PC-3 (cell line): ENCODE data around the gene AGO1. TPM values are rescaled to one million over a fixed set of nuclear protein-coding genes. Genes with fewer than 3 reads are reported as not detected.
"Not testable (repeated sequence)": the region's sequence is repeated elsewhere in the genome, so short reads cannot be mapped to it uniquely, and the experiment has no call there.

Experiments used
- ATAC-seq: fragments of 200-7000 bp; cut with Tn5 transposase; 2 replicates; pipeline ENCODE4 v1.9.1; 2020; ENCODE audit warnings: mild to moderate bottlenecking, moderate library complexity
- BruUV-seq: library from RNA; stranded (reverse); fragments of 400-500 nt; replicated peaks from 2 replicates; lab custom pipeline; 2021; lab: Mats Ljungman, UMichigan
- CTCF ChIA-PET: fragments of 300-600 bp; sonication (Branson Sonifier 250); formaldehyde crosslinking; loops from one replicate; lab custom pipeline; 2022; ENCODE audit warnings: antibody characterized with exemption; lab: Charles Lee
- POLR2A ChIA-PET: fragments of 300-600 bp; sonication (Branson Sonifier 250); formaldehyde crosslinking; loops from one replicate; lab custom pipeline; 2022; ENCODE audit warnings: antibody characterized with exemption; ENCODE audit not compliant: unreplicated experiment; lab: Charles Lee
- DNase-seq: peaks from one replicate; pipeline ENCODE4 v3.0.0-alpha.2; 2015
- H2AFZ ChIP-seq: fragments of 300-600 bp; sonication (generic); 2 replicates; pipeline ENCODE4 v1.6.0; 2016; ENCODE audit warnings: antibody characterized with exemption, low read length
- H3F3A ChIP-seq: fragments of 300-600 bp; sonication (generic); one replicate; pipeline ENCODE4 v1.6.0; 2017; ENCODE audit warnings: antibody characterized with exemption, low read length, control low read depth, mild to moderate bottlenecking; ENCODE audit not compliant: unreplicated experiment
- H3K27ac ChIP-seq: fragments of 300-600 bp; sonication (generic); 2 replicates; pipeline ENCODE4 v1.5.1; 2016; ENCODE audit warnings: mild to moderate bottlenecking, low read length
- H3K27me3 ChIP-seq: fragments of 300-600 bp; sonication (generic); 2 replicates; pipeline ENCODE4 v1.6.1; 2016; ENCODE audit warnings: low read length, mixed read lengths
- H3K36me3 ChIP-seq: fragments of 300-600 bp; sonication (generic); 2 replicates; pipeline ENCODE4 v1.6.1; 2016; ENCODE audit warnings: low read depth, mixed run types, low read length, mixed read lengths
- H3K4me1 ChIP-seq: fragments of 300-600 bp; sonication (generic); 2 replicates; pipeline ENCODE4 v1.5.1; 2016; ENCODE audit warnings: low read length; ENCODE audit not compliant: insufficient read depth
- H3K4me2 ChIP-seq: fragments of 300-600 bp; sonication (generic); 2 replicates; pipeline ENCODE4 v1.6.0; 2016; ENCODE audit warnings: low read length
- H3K4me3 ChIP-seq: fragments of 300-600 bp; sonication (generic); 2 replicates; pipeline ENCODE4 v1.5.1; 2016; ENCODE audit warnings: mild to moderate bottlenecking, low read length, mixed read lengths
- H3K79me2 ChIP-seq: fragments of 300-600 bp; sonication (generic); 2 replicates; pipeline ENCODE4 v1.6.1; 2017; ENCODE audit warnings: low read length, mixed read lengths
- H3K9ac ChIP-seq: fragments of 300-600 bp; sonication (generic); 2 replicates; pipeline ENCODE4 v1.6.0; 2016; ENCODE audit warnings: mild to moderate bottlenecking, low read length
- H3K9me2 ChIP-seq: fragments of 300-600 bp; sonication (generic); replicated peaks from 2 replicates; pipeline ENCODE4 v1.6.1; 2016; ENCODE audit warnings: mixed run types, low read length, mixed read lengths
- H3K9me3 ChIP-seq: fragments of 300-600 bp; sonication (generic); 2 replicates; pipeline ENCODE4 v1.6.1; 2016; ENCODE audit warnings: low read length, mixed read lengths
- H4K20me1 ChIP-seq: fragments of 300-600 bp; sonication (generic); 2 replicates; pipeline ENCODE4 v1.6.1; 2016; ENCODE audit warnings: low read length, mixed read lengths
- CTCF ChIP-seq: fragments of 300-600 bp; sonication (generic); conservative IDR thresholded peaks from 2 replicates; pipeline ENCODE4 v1.5.1; 2017; ENCODE audit warnings: antibody characterized with exemption, low read depth, mild to moderate bottlenecking, low read length
- EZH2 ChIP-seq: fragments of 300-600 bp; sonication (generic); IDR thresholded peaks from one replicate; pipeline ENCODE4 v1.6.1; 2017; ENCODE audit warnings: antibody characterized with exemption, mild to moderate bottlenecking, low read length; ENCODE audit not compliant: unreplicated experiment
- EZH2phosphoT487 ChIP-seq: fragments of 300-600 bp; sonication (generic); IDR thresholded peaks from 2 replicates; pipeline ENCODE4 v1.6.1; 2018; ENCODE audit warnings: mild to moderate bottlenecking, antibody characterized with exemption, low read length, borderline replicate concordance
- intact Hi-C: fragments of 100-400 bp; cut with micrococcal nuclease; formaldehyde crosslinking; loops from 2 replicates; pipeline ENCODE4 v1.9.0; 2023
- total RNA-seq: library from RNA; depleted of rRNA; stranded (reverse); fragments of >200 nt; gene quantifications from 2 replicates; pipeline ENCODE4 v1.2.3, GENCODE V29; 2014

The AGO1 gene
- total RNA-seq, 1 experiment from 2014 or later: 15.4 TPM

- ATAC-seq (no peak), DNase-seq (no peak)
- no peaks in the 10 kb centered on the region for H3K79me2 ChIP-seq
- H3F3A ChIP-seq: no peaks in the 10 kb centered on the region
- no peaks in the 10 kb centered on the region for H3K9me2 ChIP-seq
- POLR2A ChIA-PET: no interaction called here
- H3K36me3 ChIP-seq: no peaks in the 10 kb centered on the region
- no peak overlapping the region for H3K9ac ChIP-seq
- H2AFZ ChIP-seq: no peak overlapping the region
- H3K4me3 ChIP-seq: no peak overlapping the region
- no peaks in the 10 kb centered on the region for H4K20me1 ChIP-seq
- no TSS peak for BruUV-seq
- intact Hi-C loops: no loop called here
- no peak overlapping the region for H3K4me2 ChIP-seq
- no peaks in the 10 kb centered on the region for H3K9me3 ChIP-seq
- CTCF ChIA-PET: no interaction called here
- no peak overlapping the region for H3K27ac ChIP-seq
- no peak for TF ChIP-seq EZH2phosphoT487
- no peak for TF ChIP-seq EZH2
- no peak for TF ChIP-seq CTCF
- no peaks in the 10 kb centered on the region for H3K4me1 ChIP-seq
- H3K27me3 ChIP-seq: no peaks in the 10 kb centered on the region
Measured at GRCh38 chr1:35863881-35864625, 19.0 kb upstream of the AGO1 start.

- no peak overlapping the region for H2AFZ ChIP-seq
- no peak overlapping the region for H3K9ac ChIP-seq
- no peak overlapping the region for H3K4me3 ChIP-seq
- no peaks in the 10 kb centered on the region for H3F3A ChIP-seq
- TF ChIP-seq EZH2phosphoT487 (no peak), EZH2 (no peak), CTCF (no peak)
- ATAC-seq (no peak), DNase-seq (no peak)
- H3K79me2 ChIP-seq: no peaks in the 10 kb centered on the region
- no peak overlapping the region for H3K27ac ChIP-seq
- no peak overlapping the region for H3K4me2 ChIP-seq
- no peaks in the 10 kb centered on the region for H3K4me1 ChIP-seq
- CTCF ChIA-PET: no interaction called here
- intact Hi-C loops: no loop called here
- H3K9me2 ChIP-seq: no peaks in the 10 kb centered on the region
- no peaks in the 10 kb centered on the region for H3K9me3 ChIP-seq
- no peaks in the 10 kb centered on the region for H3K36me3 ChIP-seq
- no peaks in the 10 kb centered on the region for H3K27me3 ChIP-seq
- BruUV-seq: no TSS peak
- POLR2A ChIA-PET: no interaction called here
- no peaks in the 10 kb centered on the region for H4K20me1 ChIP-seq
Measured at GRCh38 chr1:35864813-35865212, 18.2 kb upstream of the AGO1 start.

- no peak for ATAC-seq
- H2AFZ ChIP-seq: no peak overlapping the region
- no peak overlapping the region for H3K4me3 ChIP-seq
- peaks cover 8% of the 10 kb centered on the region for H3K4me1 ChIP-seq
- ChIA-PET CTCF (no interaction called here), POLR2A (no interaction called here)
- H3K27me3 ChIP-seq: no peaks in the 10 kb centered on the region
- H3K27ac ChIP-seq: no peak overlapping the region
- H3K36me3 ChIP-seq: no peaks in the 10 kb centered on the region
- H3K4me2 ChIP-seq: no peak overlapping the region
- H3K9ac ChIP-seq: no peak overlapping the region
- no TSS peak for BruUV-seq
- H4K20me1 ChIP-seq: no peaks in the 10 kb centered on the region
- DNase-seq: no peak
- TF ChIP-seq EZH2 (no peak), EZH2phosphoT487 (no peak), CTCF (no peak)
- H3K79me2 ChIP-seq: no peaks in the 10 kb centered on the region
- no peaks in the 10 kb centered on the region for H3F3A ChIP-seq
- intact Hi-C loops: no loop called here
- no peaks in the 10 kb centered on the region for H3K9me2 ChIP-seq
- H3K9me3 ChIP-seq: no peaks in the 10 kb centered on the region
Measured at GRCh38 chr1:35866991-35867390, 16.0 kb upstream of the AGO1 start.

GRCh38 chr1:35869245-35869950 is 13.6 kb upstream of the AGO1 start:
- H3K4me3 ChIP-seq, BruUV-seq, H3F3A ChIP-seq, H3K36me3 ChIP-seq, H3K4me1 ChIP-seq, DNase-seq, H3K27ac ChIP-seq, H3K9me2 ChIP-seq, CTCF ChIA-PET, H3K9me3 ChIP-seq, H3K27me3 ChIP-seq, intact Hi-C loops, ATAC-seq, POLR2A ChIA-PET, H4K20me1 ChIP-seq, H3K9ac ChIP-seq, H3K4me2 ChIP-seq, H2AFZ ChIP-seq, H3K79me2 ChIP-seq: not testable (repeated sequence)
